ENCODE data around the gene GALNT9.

DNA sequence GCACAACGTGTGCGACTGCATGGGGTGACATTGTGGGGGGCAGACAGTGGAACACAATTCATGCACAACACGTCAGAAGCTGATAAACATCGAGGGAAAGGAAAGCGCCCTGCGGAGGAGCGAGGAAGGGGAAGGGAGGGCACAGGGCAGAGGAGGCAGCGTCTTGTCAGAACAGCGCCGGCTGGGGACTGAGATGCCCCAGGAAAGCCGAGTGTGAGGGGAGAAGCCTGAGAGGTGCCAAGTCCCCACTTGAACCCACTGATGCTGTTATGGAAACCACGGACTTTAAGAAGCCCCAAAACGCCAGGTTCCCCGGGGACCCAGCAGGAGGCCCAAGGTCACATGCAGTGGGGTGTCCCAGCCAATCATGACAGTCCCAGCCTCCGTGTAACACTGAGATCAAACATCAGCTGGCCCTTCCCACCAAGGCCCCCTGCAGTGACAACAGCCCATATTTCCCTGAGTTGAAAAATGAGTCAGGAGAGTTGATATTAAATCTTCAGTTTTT, 70.0 kb downstream of the GALNT9 start:
- TF ChIP-seq, protein P1, sequence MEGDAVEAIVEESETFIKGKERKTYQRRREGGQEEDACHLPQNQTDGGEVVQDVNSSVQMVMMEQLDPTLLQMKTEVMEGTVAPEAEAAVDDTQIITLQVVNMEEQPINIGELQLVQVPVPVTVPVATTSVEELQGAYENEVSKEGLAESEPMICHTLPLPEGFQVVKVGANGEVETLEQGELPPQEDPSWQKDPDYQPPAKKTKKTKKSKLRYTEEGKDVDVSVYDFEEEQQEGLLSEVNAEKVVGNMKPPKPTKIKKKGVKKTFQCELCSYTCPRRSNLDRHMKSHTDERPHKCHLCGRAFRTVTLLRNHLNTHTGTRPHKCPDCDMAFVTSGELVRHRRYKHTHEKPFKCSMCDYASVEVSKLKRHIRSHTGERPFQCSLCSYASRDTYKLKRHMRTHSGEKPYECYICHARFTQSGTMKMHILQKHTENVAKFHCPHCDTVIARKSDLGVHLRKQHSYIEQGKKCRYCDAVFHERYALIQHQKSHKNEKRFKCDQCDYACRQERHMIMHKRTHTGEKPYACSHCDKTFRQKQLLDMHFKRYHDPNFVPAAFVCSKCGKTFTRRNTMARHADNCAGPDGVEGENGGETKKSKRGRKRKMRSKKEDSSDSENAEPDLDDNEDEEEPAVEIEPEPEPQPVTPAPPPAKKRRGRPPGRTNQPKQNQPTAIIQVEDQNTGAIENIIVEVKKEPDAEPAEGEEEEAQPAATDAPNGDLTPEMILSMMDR (IDR thresholded peaks at IDR 0.05) = no peak
- TF ChIP-seq POLR2AphosphoS5 (IDR thresholded peaks at IDR 0.05) = no peak
